ENCODE results near the gene KCNN3.

Gene KCNN3

GRCh38 chr1:154729031-154729442 lies 141.0 kb downstream of the KCNN3 start:
- Histone ChIP-seq H3K27me3 (ENCODE audit: insufficient read depth, poor library complexity, severe bottlenecking) (no peaks in the 10 kb centered on the region), H3K27ac (replicated peaks) (no peak overlapping the region), H3K4me3 (replicated peaks; ENCODE audit: insufficient read depth, low read length) (no peak overlapping the region)
- no peak for DNase-seq (ENCODE audit: low read depth in 1 of 2, low spot score in 1 of 2)
- TF ChIP-seq REST (IDR thresholded peaks at IDR 0.05; ENCODE audit: insufficient replicate concordance, low read depth) (no peak), CTCF (IDR thresholded peaks at IDR 0.05; ENCODE audit: insufficient read depth, low read length) (no peak), POLR2AphosphoS5 (IDR thresholded peaks at IDR 0.05; ENCODE audit: low read depth) (no peak), GABPA (IDR thresholded peaks at IDR 0.05; ENCODE audit: low read depth) (no peak), SPI1 (IDR thresholded peaks at IDR 0.05; ENCODE audit: borderline replicate concordance, low read depth) (no peak)

GRCh38 chr1:154726896-154727753 lies 143.0 kb downstream of the KCNN3 start:
- no peak overlapping the region for H3K27ac ChIP-seq (replicated peaks)
- no peaks in the 10 kb centered on the region for H3K27me3 ChIP-seq (ENCODE audit: insufficient read depth, poor library complexity, severe bottlenecking)
- no peak for DNase-seq (ENCODE audit: low read depth in 1 of 2, low spot score in 1 of 2)
- no peak overlapping the region for H3K4me3 ChIP-seq (replicated peaks; ENCODE audit: insufficient read depth, low read length)
- TF ChIP-seq GABPA (IDR thresholded peaks at IDR 0.05; ENCODE audit: low read depth) (no peak), CTCF (IDR thresholded peaks at IDR 0.05; ENCODE audit: insufficient read depth, low read length) (no peak), SPI1 (IDR thresholded peaks at IDR 0.05; ENCODE audit: borderline replicate concordance, low read depth) (no peak), REST (IDR thresholded peaks at IDR 0.05; ENCODE audit: insufficient replicate concordance, low read depth) (no peak), POLR2AphosphoS5 (IDR thresholded peaks at IDR 0.05; ENCODE audit: low read depth) (no peak)

GRCh38 chr1:154726443-154726842 lies 143.6 kb downstream of the KCNN3 start:
- Histone ChIP-seq H3K27me3 (ENCODE audit: insufficient read depth, poor library complexity, severe bottlenecking) (no peaks in the 10 kb centered on the region), H3K4me3 (replicated peaks; ENCODE audit: insufficient read depth, low read length) (no peak overlapping the region), H3K27ac (replicated peaks) (no peak overlapping the region)
- DNase-seq (ENCODE audit: low read depth in 1 of 2, low spot score in 1 of 2): no peak
- TF ChIP-seq SPI1 (IDR thresholded peaks at IDR 0.05; ENCODE audit: borderline replicate concordance, low read depth) (no peak), CTCF (IDR thresholded peaks at IDR 0.05; ENCODE audit: insufficient read depth, low read length) (no peak), REST (IDR thresholded peaks at IDR 0.05; ENCODE audit: insufficient replicate concordance, low read depth) (no peak), GABPA (IDR thresholded peaks at IDR 0.05; ENCODE audit: low read depth) (no peak), POLR2AphosphoS5 (IDR thresholded peaks at IDR 0.05; ENCODE audit: low read depth) (no peak)
